Right cardiac atrium (tissue), 5 donors: ENCODE results near the gene BPIFB1. TPM values are rescaled to one million over a fixed set of nuclear protein-coding genes. Genes with fewer than 3 reads are reported as not detected.

Experiments
- ATAC-seq, 2 donors: fragments of 200-7000 bp; cut with Tn5 transposase; one replicate each; pipeline versions ENCODE4 v1.8.0 to v1.9.1; 2020; ENCODE audit warnings: moderate library complexity in 2 of 2, mild to moderate bottlenecking in 1 of 2
- DNase-seq, 3 donors: peaks; one replicate each; pipeline ENCODE4 v3.0.0-alpha.2; 2020
- H3K27ac ChIP-seq: one replicate; pipeline ENCODE4 v1.5.1; 2013; ENCODE audit warnings: mild to moderate bottlenecking, low read length, control low read depth, moderate library complexity
- H3K27me3 ChIP-seq: one replicate; pipeline ENCODE4 v1.6.1; 2013; ENCODE audit not compliant: control insufficient read depth, insufficient read depth
- H3K4me1 ChIP-seq: one replicate; pipeline ENCODE4 v1.6.1; 2013; ENCODE audit warnings: low read length; ENCODE audit not compliant: control insufficient read depth, insufficient read depth
- H3K4me3 ChIP-seq: one replicate; pipeline ENCODE4 v1.5.1; 2013; ENCODE audit warnings: low read length, control low read depth
- H3K9me3 ChIP-seq: one replicate; pipeline ENCODE4 v1.6.1; 2013; ENCODE audit warnings: low read length; ENCODE audit not compliant: control insufficient read depth
- WGBS: extraction: QIAGEN DNeasy Blood & Tissue Kit; methylation state at CpG from one replicate; pipeline ENCODE4 v1.1.7; 2013; 5-methylcytosine and 5-hydroxymethylcytosine counted together
- intact Hi-C, 4 donors: fragments of 100-400 bp; cut with DNase I; formaldehyde crosslinking; loops; one replicate each; pipeline versions ENCODE4 v1.11.0 to v1.14.0; 2022 to 2023
- polyA plus RNA-seq: library from polyadenylated mRNA; stranded (reverse); fragments of 200-250 nt; gene quantifications from one replicate; pipeline ENCODE4 v1.2.3, GENCODE V29; 2013
- total RNA-seq, 4 donors: library from RNA; stranded (reverse); fragmentation: NEBNext Ultra II Directional; extraction: Animal tissue kit (Norgen Biotek cat#: 25700); gene quantifications; one replicate each; pipeline ENCODE4 v1.2.1, GENCODE V29; 2021
- donor health status: healthy with polysubstance abuse.
- donor health status: DM: no; HTN: yes; CAD: no.
- donor health status: DM: no; HTN: no; CAD: no.
- donor health status: DM: no; HTN: yes; CAD: no; lungs with severe emphysema.
- donor health status: DM: yes; HTN: yes; CAD: no.

BPIFB1 gene
- total and polyA plus RNA-seq, 5 donors: not detected

DNA sequence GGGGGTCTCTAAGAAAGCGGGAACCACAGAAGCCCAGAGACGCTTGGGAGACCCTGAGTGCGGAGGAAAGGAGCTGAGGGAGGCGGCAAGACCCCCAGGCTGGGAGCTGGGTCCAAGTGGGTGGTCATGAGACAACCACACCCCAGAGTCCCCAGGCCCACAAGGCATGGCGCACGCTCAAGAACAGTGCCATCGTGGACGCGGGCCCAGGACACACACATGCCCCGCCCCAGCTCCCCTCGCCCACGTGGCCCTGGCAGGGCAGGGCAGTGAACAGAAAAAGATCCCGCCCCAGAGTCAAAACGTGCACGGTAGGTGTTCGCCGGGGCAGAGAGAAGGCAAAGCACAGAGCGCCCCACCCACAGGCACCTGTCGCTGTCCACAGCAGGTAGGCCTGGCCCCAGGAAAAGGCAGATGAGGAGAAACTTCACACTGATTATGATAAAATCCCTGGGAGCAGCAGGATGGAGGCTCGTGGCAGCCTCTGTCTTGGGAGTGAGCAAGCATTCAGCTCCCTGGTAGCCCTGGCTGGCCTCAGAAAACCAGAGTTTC is 50.0 kb downstream of the BPIFB1 start:
- no peak overlapping the region for H3K4me3 ChIP-seq
- intact Hi-C loops: no loop called here
- 76% methylated on average over 20 of the region's 20 CpGs for WGBS
- ATAC-seq: no peak
- no peaks in the 10 kb centered on the region for H3K9me3 ChIP-seq
- no peaks in the 10 kb centered on the region for H3K27me3 ChIP-seq
- no peak for DNase-seq
- no peak overlapping the region for H3K27ac ChIP-seq
- no peaks in the 10 kb centered on the region for H3K4me1 ChIP-seq

- H3K4me1 ChIP-seq: no peaks in the 10 kb centered on the region
- no peaks in the 10 kb centered on the region for H3K9me3 ChIP-seq
- no peak for ATAC-seq
- H3K4me3 ChIP-seq: no peak overlapping the region
- 85% methylated on average over 7 of the region's 7 CpGs for WGBS
- no peak for DNase-seq
- intact Hi-C loops: no loop called here
- H3K27me3 ChIP-seq: no peaks in the 10 kb centered on the region
- H3K27ac ChIP-seq: no peak overlapping the region
Observed at GRCh38 chr20:33333616-33334015, 50.6 kb downstream of the BPIFB1 start.

DNA sequence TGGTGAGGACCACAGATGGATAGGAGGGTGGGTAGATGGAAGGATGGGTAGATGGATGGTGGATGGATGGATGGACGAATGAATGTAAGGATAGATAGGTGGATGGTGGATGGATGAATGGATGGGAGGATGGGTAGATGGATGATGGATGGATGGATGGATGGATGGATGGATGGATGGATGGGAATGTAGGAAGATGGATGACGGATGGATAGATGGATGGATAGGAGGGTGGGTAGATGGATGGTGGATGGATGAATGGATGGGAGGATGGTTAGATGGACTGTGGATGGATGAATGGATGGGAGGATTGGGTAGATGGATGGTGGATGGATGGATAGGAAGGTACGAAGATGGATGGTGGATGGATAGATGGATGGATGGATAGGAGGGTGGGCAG is 51.1 kb downstream of the BPIFB1 start:
- Histone ChIP-seq H3K27me3 (no peaks in the 10 kb centered on the region), H3K4me1 (no peaks in the 10 kb centered on the region), H3K4me3 (no peak overlapping the region), H3K27ac (no peak overlapping the region), H3K9me3 (no peaks in the 10 kb centered on the region)
- DNase-seq (no peak), ATAC-seq (no peak)
- 71% methylated on average over 3 of the region's 3 CpGs for WGBS
- intact Hi-C loops: no loop called here

DNA sequence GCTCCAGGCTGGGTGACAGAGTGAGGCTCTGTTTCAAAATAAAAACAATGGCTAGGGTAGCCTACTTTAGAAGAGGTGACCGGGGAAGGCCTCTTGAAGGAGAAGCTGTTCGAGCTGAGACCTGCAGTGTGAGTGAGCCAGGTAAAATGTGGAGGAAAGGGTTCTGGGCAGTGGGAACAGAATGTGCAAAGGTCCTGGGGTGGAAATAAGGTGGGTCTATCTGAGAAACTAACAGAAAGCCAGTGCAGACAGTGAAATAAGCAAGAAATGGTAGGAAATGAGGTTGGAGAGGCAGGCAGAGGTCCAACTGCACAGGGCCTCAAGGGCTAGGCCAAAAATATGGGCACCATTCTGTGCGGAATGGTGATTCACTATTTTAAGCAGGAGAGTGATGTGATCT is 53.4 kb downstream of the BPIFB1 start:
- Histone ChIP-seq H3K27ac (no peak overlapping the region), H3K4me1 (no peaks in the 10 kb centered on the region), H3K9me3 (no peaks in the 10 kb centered on the region), H3K27me3 (no peaks in the 10 kb centered on the region), H3K4me3 (no peak overlapping the region)
- ATAC-seq (no peak), DNase-seq (no peak)
- intact Hi-C loops: no loop called here
- 92% methylated on average over 3 of the region's 3 CpGs for WGBS

DNA sequence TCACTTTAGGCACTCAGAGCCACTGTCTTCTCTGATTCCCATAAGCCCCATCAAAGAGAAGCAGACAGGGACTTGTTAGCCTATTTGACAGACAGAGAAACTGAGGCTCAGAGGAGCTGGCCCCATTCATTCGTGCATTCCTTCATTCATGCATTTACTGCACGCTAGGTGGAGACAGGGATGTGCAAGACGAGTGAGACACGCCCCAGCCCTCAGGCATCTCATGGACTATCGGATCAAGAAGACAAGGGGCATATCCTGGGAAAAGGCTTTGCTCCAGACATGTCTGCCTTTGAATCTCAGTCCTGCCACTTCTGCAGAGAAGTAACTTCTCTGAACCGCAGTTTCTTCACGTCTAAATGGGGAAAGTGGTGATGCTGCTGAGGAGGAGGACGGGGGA is 54.1 kb downstream of the BPIFB1 start:
- intact Hi-C loops: no loop called here
- H3K4me1 ChIP-seq: no peaks in the 10 kb centered on the region
- DNase-seq: no peak
- ATAC-seq: no peak
- no peaks in the 10 kb centered on the region for H3K27me3 ChIP-seq
- H3K4me3 ChIP-seq: no peak overlapping the region
- no peak overlapping the region for H3K27ac ChIP-seq
- no peaks in the 10 kb centered on the region for H3K9me3 ChIP-seq
- 69% methylated on average over 8 of the region's 8 CpGs for WGBS

- intact Hi-C loops: no loop called here
- no peaks in the 10 kb centered on the region for H3K27me3 ChIP-seq
- H3K4me1 ChIP-seq: no peaks in the 10 kb centered on the region
- ATAC-seq (no peak), DNase-seq (no peak)
- no peaks in the 10 kb centered on the region for H3K9me3 ChIP-seq
- 74% methylated on average over 6 of the region's 6 CpGs for WGBS
- H3K27ac ChIP-seq: no peak overlapping the region
- no peak overlapping the region for H3K4me3 ChIP-seq
Observed at GRCh38 chr20:33337531-33338165, 54.6 kb downstream of the BPIFB1 start.

GRCh38 chr20:33338467-33339258 is 55.6 kb downstream of the BPIFB1 start:
- Histone ChIP-seq H3K27me3 (no peaks in the 10 kb centered on the region), H3K4me1 (no peaks in the 10 kb centered on the region), H3K4me3 (no peak overlapping the region), H3K27ac (no peak overlapping the region), H3K9me3 (no peaks in the 10 kb centered on the region)
- intact Hi-C loops: no loop called here
- ATAC-seq (no peak), DNase-seq (no peak)
- 84% methylated on average over 5 of the region's 5 CpGs for WGBS

DNA sequence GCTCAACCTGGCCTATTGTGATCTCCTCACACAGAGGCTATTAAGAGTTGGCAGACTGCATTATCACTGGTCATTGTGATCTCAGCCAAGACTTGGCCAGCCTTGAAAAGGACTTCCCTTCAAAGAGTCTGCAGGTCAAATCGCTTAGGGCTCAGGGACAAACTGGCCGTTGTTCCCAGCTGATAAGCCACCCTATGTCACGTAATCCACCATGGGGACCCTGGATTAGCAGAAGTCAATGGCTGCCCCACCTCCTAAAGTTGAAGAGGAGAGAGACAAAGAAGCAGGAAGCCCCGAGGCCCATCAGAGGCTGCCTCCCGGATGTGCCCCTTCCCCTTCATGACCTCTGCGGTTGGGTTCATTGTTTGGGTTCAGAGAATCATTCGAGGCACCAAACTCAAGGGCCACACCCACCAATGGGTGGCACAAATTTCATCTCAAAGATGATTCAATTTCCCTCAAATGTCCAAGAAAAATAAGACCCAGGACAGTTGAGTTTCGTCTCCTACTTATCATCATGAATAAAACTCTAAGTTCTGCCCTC is 56.6 kb downstream of the BPIFB1 start:
- Histone ChIP-seq H3K4me1 (no peaks in the 10 kb centered on the region), H3K9me3 (no peaks in the 10 kb centered on the region), H3K4me3 (no peak overlapping the region), H3K27ac (no peak overlapping the region), H3K27me3 (no peaks in the 10 kb centered on the region)
- DNase-seq (no peak), ATAC-seq (no peak)
- WGBS: 58% methylated on average over 8 of the region's 8 CpGs
- intact Hi-C loops: no loop called here

DNA sequence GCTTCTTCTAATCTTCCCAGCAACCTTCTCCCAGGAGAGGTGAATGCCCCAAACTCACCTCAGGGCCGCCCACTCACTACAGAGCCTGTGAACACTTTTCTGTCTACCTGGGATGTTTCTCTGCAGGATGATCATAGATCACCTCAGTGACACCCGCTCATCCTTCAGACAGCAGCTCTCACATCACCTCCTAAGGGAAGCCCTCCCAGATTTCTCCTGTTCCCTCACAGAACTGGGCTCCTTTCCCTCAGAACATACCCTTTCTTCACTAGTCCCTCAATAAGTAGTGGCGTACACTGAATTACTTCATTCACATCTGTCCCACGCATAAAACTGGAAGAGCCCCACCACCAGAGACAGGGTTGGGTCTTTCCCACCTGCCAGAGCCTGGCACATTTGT is 60.5 kb downstream of the BPIFB1 start:
- intact Hi-C loops: no loop called here
- no peak for DNase-seq
- H3K4me1 ChIP-seq: no peaks in the 10 kb centered on the region
- H3K27ac ChIP-seq: no peak overlapping the region
- no peaks in the 10 kb centered on the region for H3K9me3 ChIP-seq
- no peak overlapping the region for H3K4me3 ChIP-seq
- 93% methylated on average over 4 of the region's 4 CpGs for WGBS
- no peak for ATAC-seq
- H3K27me3 ChIP-seq: no peaks in the 10 kb centered on the region

DNA sequence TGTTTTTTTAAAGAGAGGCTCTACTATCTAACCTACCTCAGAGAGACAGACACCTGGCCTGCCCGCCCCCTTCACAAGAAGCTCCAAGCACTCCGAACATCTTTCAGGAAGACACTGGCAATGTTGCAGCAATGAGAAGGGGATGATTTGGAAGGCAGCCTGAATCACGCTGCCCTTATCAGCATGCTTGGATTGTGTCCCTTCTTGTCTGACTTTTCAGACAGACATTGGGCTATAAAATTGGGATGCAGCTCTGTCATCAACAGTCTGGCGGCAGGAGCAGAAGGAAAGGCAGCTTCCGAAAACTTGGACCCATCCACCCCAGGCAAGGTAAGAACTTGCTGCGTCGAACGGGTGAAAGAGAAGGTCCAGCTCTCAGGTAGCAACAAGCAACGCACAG is 62.3 kb downstream of the BPIFB1 start:
- Histone ChIP-seq H3K27ac (no peak overlapping the region), H3K27me3 (no peaks in the 10 kb centered on the region), H3K9me3 (no peaks in the 10 kb centered on the region), H3K4me3 (no peak overlapping the region), H3K4me1 (no peaks in the 10 kb centered on the region)
- intact Hi-C loops: no loop called here
- no peak for ATAC-seq
- DNase-seq: no peak
- WGBS: 51% methylated on average over 9 of the region's 9 CpGs

GRCh38 chr20:33348136-33348937 is 65.3 kb downstream of the BPIFB1 start:
- no peaks in the 10 kb centered on the region for H3K4me1 ChIP-seq
- DNase-seq (no peak), ATAC-seq (peak; percentile 17 to 31)
- 86% methylated on average over 11 of the region's 11 CpGs for WGBS
- no peak overlapping the region for H3K27ac ChIP-seq
- H3K27me3 ChIP-seq: no peaks in the 10 kb centered on the region
- intact Hi-C loops: no loop called here
- no peaks in the 10 kb centered on the region for H3K9me3 ChIP-seq
- no peak overlapping the region for H3K4me3 ChIP-seq
